ENCODE data around the gene COX7B. TPM values are rescaled to one million over a fixed set of nuclear protein-coding genes. Genes with fewer than 3 reads are reported as not detected.
A peak's percentile ranks its signal among the peaks of the same experiment; 100 is the strongest.
"Not testable (repeated sequence)": the region's sequence is repeated elsewhere in the genome, so short reads cannot be mapped to it uniquely, and the experiment has no call there.

Gene COX7B
- total RNA-seq, 4 donors from 2014 or later, result 247 to 1,033 (median 401) TPM

- no peak for DNase-seq (ENCODE audit: extremely low spot score)
- Histone ChIP-seq H3K4me3 (no peak overlapping the region), H3K27ac (replicated peaks in 1 of 4) (no peak overlapping the region), H3K4me1 (peaks cover 0 to 22% (median 8%) of the 10 kb centered on the region in 4 donors), H3K9me3 (no peaks in the 10 kb centered on the region), H3K27me3 (no peaks in the 10 kb centered on the region), H3K36me3 (no peaks in the 10 kb centered on the region)
- WGBS, result 74% methylated on average over 4 of the region's 4 CpGs
- TF ChIP-seq POLR2AphosphoS5 (IDR thresholded peaks at IDR 0.05) (no peak), POLR2A (IDR thresholded peaks at IDR 0.05; ENCODE audit: low read depth) (no peak), CTCF (IDR thresholded peaks at IDR 0.05) (no peak), EP300 (IDR thresholded peaks at IDR 0.05) (no peak)
- intact Hi-C loops (cut with DNase I), result no loop called here
Observed at GRCh38 chrX:77938083-77938680, 38.9 kb downstream of the COX7B start.

GRCh38 chrX:77945031-77945430 is 45.8 kb downstream of the COX7B start:
- H3K27me3 ChIP-seq; H3K4me3 ChIP-seq; DNase-seq (ENCODE audit: extremely low spot score); H3K9me3 ChIP-seq; H3K36me3 ChIP-seq; intact Hi-C loops (cut with DNase I); H3K27ac ChIP-seq (replicated peaks in 1 of 4): not testable (repeated sequence)
- peaks cover 0 to 12% (median 7%) of the 10 kb centered on the region in 4 donors for H3K4me1 ChIP-seq
- WGBS, result 97% methylated on average over 6 of the region's 6 CpGs

GRCh38 chrX:77945910-77946545 is 46.8 kb downstream of the COX7B start:
- no peak overlapping the region for H3K4me3 ChIP-seq
- no peaks in the 10 kb centered on the region for H3K36me3 ChIP-seq
- WGBS, result 76% methylated on average over 7 of the region's 7 CpGs
- no peaks in the 10 kb centered on the region for H3K27me3 ChIP-seq
- H3K4me1 ChIP-seq, result peaks cover 0 to 15% (median 9%) of the 10 kb centered on the region in 4 donors
- no peaks in the 10 kb centered on the region for H3K9me3 ChIP-seq
- DNase-seq (ENCODE audit: extremely low spot score), result no peak
- TF ChIP-seq EP300 (IDR thresholded peaks at IDR 0.05) (no peak), POLR2A (IDR thresholded peaks at IDR 0.05; ENCODE audit: low read depth) (no peak), CTCF (IDR thresholded peaks at IDR 0.05) (no peak), POLR2AphosphoS5 (IDR thresholded peaks at IDR 0.05) (no peak)
- H3K27ac ChIP-seq (replicated peaks in 1 of 4), result no peak overlapping the region
- intact Hi-C loops (cut with DNase I), result no loop called here

DNA sequence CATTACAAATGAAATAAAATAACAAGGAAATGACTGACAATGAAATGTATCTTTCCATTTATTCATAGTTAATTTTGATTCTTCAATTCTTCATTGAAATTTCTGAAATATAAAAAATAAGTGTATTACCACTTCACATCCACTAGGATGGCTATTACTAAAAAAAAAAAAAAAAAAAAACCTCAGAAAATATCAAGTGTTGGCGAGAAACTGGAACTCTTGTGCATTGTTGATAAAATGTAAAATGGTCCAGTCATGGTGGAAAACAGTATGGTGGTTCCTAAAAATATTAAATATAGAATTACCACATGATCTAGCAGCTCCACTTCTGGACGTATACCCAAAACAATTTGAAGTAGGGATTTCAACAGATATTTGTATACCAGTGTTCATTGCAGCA is 47.3 kb downstream of the COX7B start:
- H3K4me1 ChIP-seq, result peaks cover 0 to 15% (median 9%) of the 10 kb centered on the region in 4 donors
- intact Hi-C loops (cut with DNase I), result no loop called here
- no peaks in the 10 kb centered on the region for H3K9me3 ChIP-seq
- no peak overlapping the region for H3K27ac ChIP-seq (replicated peaks in 1 of 4)
- whole genome bisulfite sequencing, result 67% methylated on average over 2 of the region's 2 CpGs
- H3K36me3 ChIP-seq, result no peaks in the 10 kb centered on the region
- no peaks in the 10 kb centered on the region for H3K27me3 ChIP-seq
- no peak for DNase-seq (ENCODE audit: extremely low spot score)
- TF ChIP-seq CTCF (IDR thresholded peaks at IDR 0.05) (peak in 1 of 3 experiments; percentile 10), EP300 (IDR thresholded peaks at IDR 0.05) (no peak)
- no peak overlapping the region for H3K4me3 ChIP-seq

DNA sequence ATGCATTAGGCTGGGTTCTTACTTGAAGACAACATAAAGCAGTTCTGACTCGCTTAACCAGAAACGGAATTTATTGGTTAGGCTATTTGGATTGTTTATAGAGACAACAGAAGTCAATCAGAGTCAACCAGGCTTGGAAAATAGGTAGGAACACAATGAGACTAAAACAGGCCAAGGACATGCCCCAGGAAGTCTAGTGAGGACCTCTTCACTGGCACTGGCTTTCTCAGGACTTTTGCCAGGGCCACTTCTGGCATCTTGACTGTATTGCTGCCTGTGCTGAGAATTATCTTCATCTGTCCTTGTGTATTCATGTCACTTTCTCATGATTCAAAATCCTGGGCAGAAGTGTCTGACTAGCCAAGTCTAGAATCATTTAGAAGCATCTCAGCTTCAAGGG is 50.6 kb downstream of the COX7B start:
- DNase-seq (ENCODE audit: extremely low spot score), result no peak
- no peaks in the 10 kb centered on the region for H3K9me3 ChIP-seq
- peak overlapping the region in 3 of 4 donors; percentile 46 to 58 (median 47) for H3K27ac ChIP-seq (replicated peaks in 1 of 4)
- intact Hi-C loops (cut with DNase I), result no loop called here
- peaks cover 2 to 24% (median 10%) of the 10 kb centered on the region in 4 donors for H3K4me1 ChIP-seq
- H3K36me3 ChIP-seq, result no peaks in the 10 kb centered on the region
- 86% methylated on average over 2 of the region's 2 CpGs for WGBS
- no peaks in the 10 kb centered on the region for H3K27me3 ChIP-seq
- no peak for TF ChIP-seq POLR2A (IDR thresholded peaks at IDR 0.05; ENCODE audit: low read depth)
- no peak for TF ChIP-seq CTCF (IDR thresholded peaks at IDR 0.05)
- no peak for TF ChIP-seq POLR2AphosphoS5 (IDR thresholded peaks at IDR 0.05)
- no peak for TF ChIP-seq EP300 (IDR thresholded peaks at IDR 0.05)
- H3K4me3 ChIP-seq, result no peak overlapping the region
